Activated T-cell treated with anti-CD3 and anti-CD28 coated beads, Interleukin-2, amount 50 U/mL, for 4 hours (primary cell): ENCODE results near the gene CFC1. TPM values are rescaled to one million over a fixed set of nuclear protein-coding genes. Genes with fewer than 3 reads are reported as not detected.
"Not testable (repeated sequence)": the region's sequence is repeated elsewhere in the genome, so short reads cannot be mapped to it uniquely, and the experiment has no call there.

Source experiments
- ATAC-seq, 2 donors: fragments of 200-7000 bp; cut with Tn5 transposase; one replicate each; pipeline ENCODE4 v1.10.0; 2021
- DNase-seq: peaks from one replicate; pipeline ENCODE4 v3.0.0-alpha.2; 2020
- H3K27me3 Mint-ChIP-seq: one replicate; pipeline ENCODE4 v1.8.0; 2021; ENCODE audit warnings: low read depth, mixed read lengths
- H3K36me3 Mint-ChIP-seq: one replicate; pipeline ENCODE4 v1.8.0; 2022; ENCODE audit warnings: mixed read lengths; ENCODE audit not compliant: insufficient read depth
- H3K4me1 Mint-ChIP-seq: one replicate; pipeline ENCODE4 v1.8.0; 2021; ENCODE audit warnings: low read depth, mixed read lengths
- H3K4me3 Mint-ChIP-seq: one replicate; pipeline ENCODE4 v1.8.0; 2021; ENCODE audit warnings: mild to moderate bottlenecking, moderate library complexity, mixed read lengths
- H3K9me3 Mint-ChIP-seq: one replicate; pipeline ENCODE4 v1.8.0; 2021; ENCODE audit warnings: mixed read lengths
- total RNA-seq, 3 donors: library from RNA; stranded (reverse); gene quantifications; one replicate each; pipeline ENCODE4 v1.2.1, GENCODE V29; 2021

CFC1 gene
- total RNA-seq, 3 donors from 2014 or later = 0.18 TPM; not detected in 2

DNA sequence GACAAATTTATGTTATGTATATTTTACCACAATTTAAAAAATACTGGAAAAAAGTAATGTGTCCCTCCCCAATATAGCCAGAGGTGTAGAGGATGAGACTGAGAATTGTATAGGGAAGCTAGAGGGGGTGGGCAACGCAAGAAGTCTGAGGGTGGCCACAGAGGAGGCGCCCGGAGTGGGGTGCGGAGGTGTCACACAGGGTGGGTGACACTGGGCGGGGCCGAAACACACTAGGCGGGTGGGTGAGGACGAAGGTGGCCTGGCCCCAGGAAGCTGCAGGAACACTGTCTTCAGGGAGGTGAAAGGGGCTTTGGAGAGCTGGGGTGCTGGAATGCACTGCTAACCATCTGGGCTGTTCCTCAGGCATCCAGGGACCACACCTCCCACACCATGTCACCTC, 42.9 kb downstream of the CFC1 start:
- not testable (repeated sequence) for ATAC-seq, H3K9me3 Mint-ChIP-seq, H3K36me3 Mint-ChIP-seq, H3K27me3 Mint-ChIP-seq, H3K4me1 Mint-ChIP-seq, H3K4me3 Mint-ChIP-seq, DNase-seq

GRCh38 chr2:130554178-130554577, 45.2 kb downstream of the CFC1 start:
- not testable (repeated sequence) for H3K4me1 Mint-ChIP-seq, ATAC-seq, H3K27me3 Mint-ChIP-seq, H3K36me3 Mint-ChIP-seq, H3K4me3 Mint-ChIP-seq, H3K9me3 Mint-ChIP-seq, DNase-seq

DNA sequence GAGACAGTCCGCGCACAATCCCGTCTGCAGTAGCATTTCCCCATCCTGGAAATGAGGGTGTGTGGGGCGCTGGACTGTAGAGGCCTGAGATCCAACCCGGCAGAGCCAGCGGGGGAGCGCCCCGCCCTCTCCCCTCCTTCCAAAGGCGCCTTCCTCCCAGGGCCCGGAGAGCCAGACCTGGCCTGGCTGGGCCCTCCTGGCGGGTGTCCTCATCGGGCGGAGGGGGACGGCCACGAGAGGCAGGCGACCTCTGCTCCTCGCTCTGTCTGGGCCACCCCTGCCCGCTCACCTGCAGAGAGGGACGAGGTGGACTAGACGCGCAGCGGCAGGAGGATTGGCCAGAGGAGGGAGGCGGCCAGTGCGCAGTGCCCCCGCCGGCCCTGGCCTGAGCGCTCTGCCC, 49.9 kb downstream of the CFC1 start:
- not testable (repeated sequence) for H3K4me1 Mint-ChIP-seq, ATAC-seq, H3K9me3 Mint-ChIP-seq, H3K4me3 Mint-ChIP-seq, H3K27me3 Mint-ChIP-seq, H3K36me3 Mint-ChIP-seq, DNase-seq

- DNase-seq, H3K27me3 Mint-ChIP-seq, H3K4me3 Mint-ChIP-seq, ATAC-seq, H3K4me1 Mint-ChIP-seq, H3K36me3 Mint-ChIP-seq, H3K9me3 Mint-ChIP-seq: not testable (repeated sequence)
Observed at GRCh38 chr2:130548418-130548817, 51.0 kb downstream of the CFC1 start.

- ATAC-seq, H3K9me3 Mint-ChIP-seq, DNase-seq, H3K4me1 Mint-ChIP-seq, H3K4me3 Mint-ChIP-seq, H3K36me3 Mint-ChIP-seq, H3K27me3 Mint-ChIP-seq: not testable (repeated sequence)
Observed at GRCh38 chr2:130544978-130545377, 54.4 kb downstream of the CFC1 start.

GRCh38 chr2:130543785-130544528, 55.4 kb downstream of the CFC1 start:
- H3K9me3 Mint-ChIP-seq, ATAC-seq: not testable (repeated sequence)

GRCh38 chr2:130542789-130543188, 56.6 kb downstream of the CFC1 start:
- ATAC-seq, H3K9me3 Mint-ChIP-seq, H3K36me3 Mint-ChIP-seq, DNase-seq, H3K4me3 Mint-ChIP-seq, H3K27me3 Mint-ChIP-seq, H3K4me1 Mint-ChIP-seq: not testable (repeated sequence)

More at GRCh38 chr2:130543785-130544528, 55.4 kb downstream of the CFC1 start:
- not testable (repeated sequence) for H3K27me3 Mint-ChIP-seq, H3K4me3 Mint-ChIP-seq, H3K4me1 Mint-ChIP-seq, H3K36me3 Mint-ChIP-seq, DNase-seq

Other genes starting within 250 kb of the CFC1 start
- 10 to 100 TPM; 26.6 to 30.4 (median 30.0) TPM for gene PTPN18, start 243.5 kb downstream of the CFC1 start, total RNA-seq
- gene POTEI, start 90.2 kb downstream of the CFC1 start, total RNA-seq = not detected
- not detected for gene CFC1B, start 78.4 kb downstream of the CFC1 start, total RNA-seq
- not detected for gene POTEJ, start 11.9 kb upstream of the CFC1 start, total RNA-seq
- not detected for gene GPR148, start 129.5 kb upstream of the CFC1 start, total RNA-seq
- not detected for gene AMER3, start 156.0 kb upstream of the CFC1 start, total RNA-seq
- under 1 TPM; 0.43 to 0.84 (median 0.58) TPM for gene ARHGEF4, start 237.3 kb upstream of the CFC1 start, total RNA-seq